Neuron (in vitro differentiated cells): ENCODE data around the gene CCDC13.
"Not testable (repeated sequence)": the region's sequence is repeated elsewhere in the genome, so short reads cannot be mapped to it uniquely, and the experiment has no call there.

Source experiments
- H2AFZ ChIP-seq: one replicate; pipeline ENCODE4 v1.6.1; 2013; ENCODE audit warnings: low read depth, mild to moderate bottlenecking, inconsistent platforms, low read length, moderate library complexity
- H3K27me3 ChIP-seq: one replicate; pipeline ENCODE4 v1.6.1; 2013; ENCODE audit warnings: low read length; ENCODE audit not compliant: insufficient read depth
- H3K36me3 ChIP-seq: one replicate; pipeline ENCODE4 v1.6.1; 2013; ENCODE audit warnings: low read length; ENCODE audit not compliant: insufficient read depth
- H3K4me1 ChIP-seq: one replicate; pipeline ENCODE4 v1.6.1; 2013; ENCODE audit warnings: low read length; ENCODE audit not compliant: insufficient read depth
- H3K4me3 ChIP-seq: 2 replicates; pipeline ENCODE4 v1.5.1; 2013; ENCODE audit warnings: mild to moderate bottlenecking, low read length, moderate library complexity
- H3K9me3 ChIP-seq: one replicate; pipeline ENCODE4 v1.6.1; 2013; ENCODE audit warnings: low read length

CCDC13 gene

GRCh38 chr3:42772670-42773408 is at the start of gene CCDC13:
Gene CCDC13, minus strand, starts transcription at chr3:42773253. Its CDS starts 14,908 bp downstream, at chr3:42758345.
- H3K9me3 ChIP-seq, result no peaks in the 10 kb centered on the region
- peaks cover 2% of the 10 kb centered on the region for H3K36me3 ChIP-seq
- H3K4me1 ChIP-seq, result peaks cover 9% of the 10 kb centered on the region
- peak within 1 kb of the TSS; percentile 78 for H2AFZ ChIP-seq
- H3K27me3 ChIP-seq, result no peaks in the 10 kb centered on the region
- H3K4me3 ChIP-seq, result peak within 1 kb of the TSS; percentile 90

- peak overlapping the region; percentile 0 for H2AFZ ChIP-seq
- peaks cover 29% of the 10 kb centered on the region for H3K4me1 ChIP-seq
- H3K36me3 ChIP-seq, result no peaks in the 10 kb centered on the region
- no peak overlapping the region for H3K4me3 ChIP-seq
- peaks cover 4% of the 10 kb centered on the region for H3K27me3 ChIP-seq
- H3K9me3 ChIP-seq, result peaks cover 1% of the 10 kb centered on the region
Observed at GRCh38 chr3:42822828-42823227, 49.8 kb upstream of the CCDC13 start.

- Histone ChIP-seq H2AFZ (no peak overlapping the region), H3K4me1 (peaks cover 21% of the 10 kb centered on the region), H3K36me3 (no peaks in the 10 kb centered on the region)
Observed at GRCh38 chr3:42820746-42821051, 47.6 kb upstream of the CCDC13 start.

GRCh38 chr3:42819351-42819965 is 46.4 kb upstream of the CCDC13 start:
- H2AFZ ChIP-seq, result no peak overlapping the region
- no peaks in the 10 kb centered on the region for H3K36me3 ChIP-seq
- no peak overlapping the region for H3K4me3 ChIP-seq
- H3K4me1 ChIP-seq, result peaks cover 32% of the 10 kb centered on the region
- peaks cover 7% of the 10 kb centered on the region for H3K27me3 ChIP-seq
- peaks cover 1% of the 10 kb centered on the region for H3K9me3 ChIP-seq

More at GRCh38 chr3:42820746-42821051, 47.6 kb upstream of the CCDC13 start:
- H3K4me3 ChIP-seq, result no peak overlapping the region
- H3K27me3 ChIP-seq, result peaks cover 7% of the 10 kb centered on the region
- H3K9me3 ChIP-seq, result peaks cover 1% of the 10 kb centered on the region

- H3K9me3 ChIP-seq, result no peaks in the 10 kb centered on the region
- H2AFZ ChIP-seq, result no peak overlapping the region
- H3K4me1 ChIP-seq, result peaks cover 20% of the 10 kb centered on the region
- H3K4me3 ChIP-seq, result no peak overlapping the region
- no peaks in the 10 kb centered on the region for H3K36me3 ChIP-seq
- H3K27me3 ChIP-seq, result peaks cover 7% of the 10 kb centered on the region
Observed at GRCh38 chr3:42815826-42816225, 42.8 kb upstream of the CCDC13 start.

- peaks cover 7% of the 10 kb centered on the region for H3K27me3 ChIP-seq
- H3K36me3 ChIP-seq, result no peaks in the 10 kb centered on the region
- H2AFZ ChIP-seq, result no peak overlapping the region
- no peaks in the 10 kb centered on the region for H3K9me3 ChIP-seq
- peaks cover 19% of the 10 kb centered on the region for H3K4me1 ChIP-seq
- no peak overlapping the region for H3K4me3 ChIP-seq
Observed at GRCh38 chr3:42814914-42815507, 42.0 kb upstream of the CCDC13 start.

- Histone ChIP-seq H2AFZ (no peak overlapping the region), H3K4me3 (no peak overlapping the region), H3K36me3 (no peaks in the 10 kb centered on the region), H3K9me3 (no peaks in the 10 kb centered on the region), H3K4me1 (peaks cover 12% of the 10 kb centered on the region), H3K27me3 (peaks cover 7% of the 10 kb centered on the region)
Observed at GRCh38 chr3:42814246-42814645, 41.2 kb upstream of the CCDC13 start.

GRCh38 chr3:42811118-42811883 is 38.2 kb upstream of the CCDC13 start:
- not testable (repeated sequence) for H2AFZ ChIP-seq, H3K36me3 ChIP-seq, H3K4me3 ChIP-seq, H3K27me3 ChIP-seq, H3K9me3 ChIP-seq
- peaks cover 12% of the 10 kb centered on the region for H3K4me1 ChIP-seq

GRCh38 chr3:42810706-42811105 is 37.7 kb upstream of the CCDC13 start:
- not testable (repeated sequence) for H3K9me3 ChIP-seq, H3K27me3 ChIP-seq, H3K36me3 ChIP-seq, H3K4me3 ChIP-seq, H2AFZ ChIP-seq
- peaks cover 12% of the 10 kb centered on the region for H3K4me1 ChIP-seq

- Histone ChIP-seq H3K4me1 (peaks cover 7% of the 10 kb centered on the region), H3K36me3 (no peaks in the 10 kb centered on the region), H3K9me3 (no peaks in the 10 kb centered on the region), H2AFZ (no peak within 1 kb of the TSS), H3K27me3 (no peaks in the 10 kb centered on the region), H3K4me3 (no peak within 1 kb of the TSS)
Observed at GRCh38 chr3:42809202-42809601, 36.1 kb upstream of the CCDC13 start, which contains the start of gene ACKR2. Gene ACKR2, plus strand, starts transcription at chr3:42809445. Its CDS starts 55,058 bp downstream, at chr3:42864503.

- no peaks in the 10 kb centered on the region for H3K36me3 ChIP-seq
- no peaks in the 10 kb centered on the region for H3K27me3 ChIP-seq
- H3K9me3 ChIP-seq, result no peaks in the 10 kb centered on the region
- no peak overlapping the region for H3K4me3 ChIP-seq
- H3K4me1 ChIP-seq, result peaks cover 10% of the 10 kb centered on the region
- no peak overlapping the region for H2AFZ ChIP-seq
Observed at GRCh38 chr3:42807929-42808328, 34.9 kb upstream of the CCDC13 start.

- H2AFZ ChIP-seq, result peak overlapping the region; percentile 65
- no peaks in the 10 kb centered on the region for H3K27me3 ChIP-seq
- peaks cover 16% of the 10 kb centered on the region for H3K4me1 ChIP-seq
- H3K36me3 ChIP-seq, result peaks cover 2% of the 10 kb centered on the region
- peak overlapping the region; percentile 63 for H3K4me3 ChIP-seq
- no peaks in the 10 kb centered on the region for H3K9me3 ChIP-seq
Observed at GRCh38 chr3:42805141-42805821, 32.2 kb upstream of the CCDC13 start.
